ENCODE measurements around the gene CEL. TPM values are rescaled to one million over a fixed set of nuclear protein-coding genes. Genes with fewer than 3 reads are reported as not detected.
"Not testable (repeated sequence)": the region's sequence is repeated elsewhere in the genome, so short reads cannot be mapped to it uniquely, and the experiment has no call there.

Gene CEL
- total RNA-seq: 0.74 TPM

- H3K9me3 ChIP-seq; H3K27ac ChIP-seq; H3K4me3 ChIP-seq; intact Hi-C loops (cut with DNase I); DNase-seq (ENCODE audit: extremely low spot score in 2 of 2); H3K27me3 ChIP-seq: not testable (repeated sequence)
- peaks cover 0 to 12% of the 10 kb centered on the region in 2 donors for H3K36me3 ChIP-seq
- H3K4me1 ChIP-seq: peaks cover 28% of the 10 kb centered on the region
Measured at GRCh38 chr9:133061764-133062145, at the start of gene CEL. Gene CEL, plus strand, starts transcription at chr9:133061981. Its CDS starts 22 bp downstream, at chr9:133062003.

GRCh38 chr9:133014696-133015095 is 47.1 kb upstream of the CEL start:
- no peaks in the 10 kb centered on the region for H3K9me3 ChIP-seq
- intact Hi-C loops (cut with DNase I): no loop called here
- no peaks in the 10 kb centered on the region for H3K27me3 ChIP-seq

GRCh38 chr9:133023117-133023890 is 38.5 kb upstream of the CEL start:
- TF ChIP-seq POLR2AphosphoS5 (IDR thresholded peaks at IDR 0.05; ENCODE audit: insufficient read depth in 1 of 2, low read depth in 1 of 2) (no peak), POLR2A (IDR thresholded peaks at IDR 0.05) (no peak), CTCF (IDR thresholded peaks at IDR 0.05) (no peak)
- intact Hi-C loops (cut with DNase I): no loop called here
- no peak overlapping the region for H3K4me3 ChIP-seq
- H3K36me3 ChIP-seq: no peaks in the 10 kb centered on the region
- DNase-seq (ENCODE audit: extremely low spot score in 2 of 2): no peak
- no peaks in the 10 kb centered on the region for H3K9me3 ChIP-seq
- H3K27me3 ChIP-seq: no peaks in the 10 kb centered on the region
- no peaks in the 10 kb centered on the region for H3K4me1 ChIP-seq
- no peak overlapping the region for H3K27ac ChIP-seq

More at GRCh38 chr9:133014696-133015095, 47.1 kb upstream of the CEL start:
- no peak overlapping the region for H3K27ac ChIP-seq
- no peak for TF ChIP-seq CTCF (IDR thresholded peaks at IDR 0.05)
- no peak for TF ChIP-seq POLR2AphosphoS5 (IDR thresholded peaks at IDR 0.05; ENCODE audit: insufficient read depth in 1 of 2, low read depth in 1 of 2)
- TF ChIP-seq POLR2A (IDR thresholded peaks at IDR 0.05): no peak
- DNase-seq (ENCODE audit: extremely low spot score in 2 of 2): no peak
- no peaks in the 10 kb centered on the region for H3K4me1 ChIP-seq
- no peaks in the 10 kb centered on the region for H3K36me3 ChIP-seq
- H3K4me3 ChIP-seq: no peak overlapping the region

GRCh38 chr9:133026426-133026825 is 35.4 kb upstream of the CEL start:
- Histone ChIP-seq H3K27me3 (no peaks in the 10 kb centered on the region), H3K4me3 (no peak overlapping the region), H3K4me1 (peaks cover 16% of the 10 kb centered on the region), H3K36me3 (no peaks in the 10 kb centered on the region), H3K9me3 (no peaks in the 10 kb centered on the region), H3K27ac (no peak overlapping the region)
- intact Hi-C loops (cut with DNase I): no loop called here
- TF ChIP-seq POLR2A (IDR thresholded peaks at IDR 0.05): no peak
- no peak for TF ChIP-seq CTCF (IDR thresholded peaks at IDR 0.05)
- no peak for TF ChIP-seq POLR2AphosphoS5 (IDR thresholded peaks at IDR 0.05; ENCODE audit: insufficient read depth in 1 of 2, low read depth in 1 of 2)
- no peak for DNase-seq (ENCODE audit: extremely low spot score in 2 of 2)

- TF ChIP-seq POLR2AphosphoS5 (IDR thresholded peaks at IDR 0.05; ENCODE audit: insufficient read depth in 1 of 2, low read depth in 1 of 2) (no peak), POLR2A (IDR thresholded peaks at IDR 0.05) (no peak)
- Histone ChIP-seq H3K36me3 (no peaks in the 10 kb centered on the region), H3K4me3 (no peak overlapping the region), H3K4me1 (peaks cover 23% of the 10 kb centered on the region), H3K9me3 (no peaks in the 10 kb centered on the region), H3K27me3 (no peaks in the 10 kb centered on the region), H3K27ac (no peak overlapping the region)
- no peak for DNase-seq (ENCODE audit: extremely low spot score in 2 of 2)
- intact Hi-C loops (cut with DNase I): no loop called here
Measured at GRCh38 chr9:133027134-133027533, 34.6 kb upstream of the CEL start.

- intact Hi-C loops (cut with DNase I): no loop called here
- H3K36me3 ChIP-seq: no peaks in the 10 kb centered on the region
- peaks cover 28% of the 10 kb centered on the region for H3K4me1 ChIP-seq
- no peak overlapping the region for H3K27ac ChIP-seq
- no peaks in the 10 kb centered on the region for H3K27me3 ChIP-seq
- no peak overlapping the region for H3K4me3 ChIP-seq
- no peak for DNase-seq (ENCODE audit: extremely low spot score in 2 of 2)
- TF ChIP-seq CTCF (IDR thresholded peaks at IDR 0.05) (no peak), POLR2A (IDR thresholded peaks at IDR 0.05) (no peak), POLR2AphosphoS5 (IDR thresholded peaks at IDR 0.05; ENCODE audit: insufficient read depth in 1 of 2, low read depth in 1 of 2) (no peak)
- no peaks in the 10 kb centered on the region for H3K9me3 ChIP-seq
Measured at GRCh38 chr9:133028221-133028620, 33.6 kb upstream of the CEL start.
